RCC 7860 (cell line): ENCODE results near the gene FEM1A.
"Not testable (repeated sequence)": the region's sequence is repeated elsewhere in the genome, so short reads cannot be mapped to it uniquely, and the experiment has no call there.

Source experiments
- DNase-seq: peaks from one replicate; pipeline ENCODE4 v3.0.0-alpha.2; 2015; ENCODE audit warnings: low spot score
- FAIRE-seq: peaks from 2 replicates; lab custom pipeline; 2012; peaks lifted over from hg19 to GRCh38; lab: Jason Lieb, UNC

Gene FEM1A

GRCh38 chr19:4811328-4812131 is 20.0 kb downstream of the FEM1A start:
- DNase-seq, result peak; percentile 43
- no peak for FAIRE-seq

DNA sequence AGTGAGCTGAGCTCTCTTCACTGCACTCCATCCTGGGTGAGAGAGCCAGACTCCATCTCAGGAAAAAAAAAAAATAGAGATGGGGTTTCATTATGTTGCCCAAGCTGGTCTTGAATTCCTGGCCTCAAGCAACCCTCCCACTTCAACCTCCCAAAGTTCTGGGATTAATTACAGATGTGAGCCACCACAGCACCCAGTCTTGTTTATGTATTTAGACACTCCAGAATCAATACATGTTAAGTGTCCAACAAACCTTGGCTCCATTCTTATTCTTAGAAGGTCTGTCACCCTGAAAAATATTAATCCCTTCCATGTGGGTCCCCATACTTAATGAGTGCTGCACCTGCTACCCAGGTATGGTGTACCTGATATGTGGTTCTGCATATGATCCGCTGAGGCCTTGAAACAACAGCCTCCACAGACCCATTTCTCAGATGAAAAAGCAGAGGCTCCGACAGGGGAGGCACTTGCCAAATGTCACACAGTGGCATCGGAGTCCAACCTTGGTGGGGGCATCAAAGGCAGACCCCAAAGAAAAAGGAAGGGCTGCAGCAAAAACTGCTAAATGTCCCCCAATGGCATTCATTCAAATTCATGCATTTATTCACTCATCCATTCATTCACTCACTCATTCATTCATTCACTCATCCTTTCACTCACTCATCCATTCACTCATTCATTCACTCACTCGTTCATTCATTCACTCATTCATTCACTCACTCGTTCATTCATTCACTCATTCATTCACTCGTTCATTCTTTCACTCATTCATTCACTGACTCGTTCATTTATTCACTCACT is 23.3 kb downstream of the FEM1A start:
- DNase-seq (no peak), FAIRE-seq (no peak)

GRCh38 chr19:4815426-4816201 is 24.1 kb downstream of the FEM1A start:
- DNase-seq, result peak; percentile 30
- FAIRE-seq, result no peak

DNA sequence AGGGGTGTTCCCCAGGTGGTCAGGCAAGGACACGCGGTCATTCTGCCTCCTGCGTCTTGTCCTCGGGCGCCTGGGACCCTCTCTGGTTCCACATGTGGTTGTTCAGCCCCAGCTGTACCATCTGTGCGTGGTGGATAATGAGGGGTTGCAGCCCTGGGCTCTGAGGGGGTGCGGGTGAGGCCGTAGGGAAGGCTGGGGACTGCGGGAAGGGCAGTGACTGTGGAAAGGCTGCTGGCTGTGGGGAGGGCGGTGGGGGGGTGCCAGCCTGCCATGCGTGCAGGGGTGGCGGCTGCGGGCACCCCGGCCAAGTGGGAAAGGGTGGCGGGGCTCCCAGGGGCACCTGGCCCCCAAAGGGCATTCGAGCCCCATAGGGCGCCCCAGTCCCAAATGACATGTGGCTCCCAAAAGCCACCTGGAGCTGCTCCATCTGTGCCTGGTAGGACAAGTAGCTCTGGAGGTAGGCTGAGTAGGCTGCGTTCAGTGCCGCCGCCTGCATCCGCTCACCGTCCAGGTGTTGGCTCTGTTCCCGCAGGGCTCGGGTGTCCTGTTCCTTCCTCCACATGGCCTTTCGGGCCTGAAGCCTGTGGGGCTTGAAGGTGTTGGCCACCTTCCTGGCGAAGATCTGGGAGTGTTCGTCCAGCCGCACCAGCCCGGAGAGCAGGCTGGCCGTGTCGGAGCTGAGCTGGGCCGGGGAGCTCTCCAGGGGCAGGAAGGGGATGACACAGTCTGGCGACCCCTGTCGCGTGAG is 24.8 kb downstream of the FEM1A start:
- DNase-seq, result no peak
- FAIRE-seq, result no peak

GRCh38 chr19:4816950-4817278 is 25.4 kb downstream of the FEM1A start:
- FAIRE-seq (no peak), DNase-seq (no peak)

DNA sequence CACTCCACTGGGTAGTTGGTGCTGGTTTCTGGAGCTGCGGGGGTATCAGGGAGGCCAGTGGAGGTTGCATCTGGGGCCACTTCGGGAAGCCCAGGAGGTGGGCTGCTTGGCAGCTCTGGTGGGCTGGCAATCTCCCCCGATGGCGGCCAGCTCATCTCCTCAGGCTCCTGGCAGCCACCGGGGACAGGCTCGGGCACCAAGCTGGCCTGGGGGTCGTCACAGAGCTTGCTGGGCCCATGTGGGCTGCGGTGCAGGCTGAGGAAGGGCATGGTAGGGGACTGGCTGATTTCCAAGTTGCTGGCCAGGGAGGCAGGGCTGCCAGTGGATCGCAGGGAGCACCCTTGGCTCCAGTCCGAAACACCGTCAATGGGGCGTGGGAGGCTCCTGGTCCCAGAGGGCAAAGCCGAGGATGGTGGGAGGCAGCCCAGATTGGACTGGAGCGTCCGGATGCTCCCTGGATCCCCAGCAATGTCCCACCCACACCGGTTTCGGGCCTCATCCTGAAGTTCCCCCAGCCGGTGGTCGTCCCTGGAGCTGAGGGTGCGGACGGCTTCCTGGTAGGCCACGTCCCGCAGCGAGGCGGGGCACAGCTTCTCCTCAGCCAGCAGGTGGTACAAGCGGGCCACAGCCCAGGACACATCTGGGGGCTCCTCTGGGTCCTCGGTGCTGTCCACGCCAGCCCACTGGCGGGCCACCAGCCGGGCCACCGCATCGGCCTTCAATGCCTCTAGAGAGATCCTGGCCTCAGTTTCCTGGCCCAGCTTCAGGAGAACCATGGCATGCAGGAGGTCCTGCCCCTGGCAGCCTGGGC is 26.1 kb downstream of the FEM1A start:
- FAIRE-seq, result no peak
- no peak for DNase-seq

GRCh38 chr19:4821265-4821664 is 29.7 kb downstream of the FEM1A start:
- DNase-seq (no peak), FAIRE-seq (no peak)

DNA sequence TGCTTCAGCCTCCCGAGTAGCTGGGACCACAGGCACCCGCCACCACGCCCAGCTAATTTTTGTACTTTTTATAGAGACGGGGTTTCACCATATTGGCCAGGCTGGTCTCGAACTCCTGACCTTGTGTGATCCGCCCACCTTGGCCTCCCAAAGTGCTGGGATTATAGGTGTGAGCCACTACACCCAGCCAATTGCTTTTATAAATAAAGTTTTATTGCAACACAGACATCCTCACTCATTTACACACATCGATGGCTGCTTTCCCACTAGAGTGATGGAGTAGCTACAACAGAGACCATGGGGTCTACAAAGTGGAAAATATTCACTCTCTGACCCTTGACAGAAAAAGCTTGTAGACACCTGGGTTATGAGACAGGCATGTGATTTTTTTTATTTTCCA is 30.8 kb downstream of the FEM1A start:
- not testable (repeated sequence) for FAIRE-seq, DNase-seq

DNA sequence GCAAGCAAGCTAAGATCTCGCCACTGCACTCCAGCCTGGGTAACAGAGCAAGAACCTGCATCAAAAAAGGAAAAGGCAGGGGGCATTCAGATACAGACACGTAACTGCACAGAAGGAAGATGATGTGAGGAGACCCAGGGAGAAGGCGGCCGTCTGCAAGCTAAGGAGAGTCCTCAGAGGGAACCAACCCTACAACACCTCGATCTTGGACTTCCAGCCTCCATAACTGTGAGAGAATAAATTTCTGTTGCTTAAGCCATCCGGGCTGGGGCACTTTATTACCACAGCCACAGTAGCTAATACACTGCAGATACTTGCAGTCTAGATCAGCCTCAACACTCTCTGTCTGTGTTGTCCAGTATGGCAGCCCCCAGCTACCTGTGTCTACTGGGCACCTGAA is 32.0 kb downstream of the FEM1A start:
- DNase-seq (no peak), FAIRE-seq (no peak)

DNA sequence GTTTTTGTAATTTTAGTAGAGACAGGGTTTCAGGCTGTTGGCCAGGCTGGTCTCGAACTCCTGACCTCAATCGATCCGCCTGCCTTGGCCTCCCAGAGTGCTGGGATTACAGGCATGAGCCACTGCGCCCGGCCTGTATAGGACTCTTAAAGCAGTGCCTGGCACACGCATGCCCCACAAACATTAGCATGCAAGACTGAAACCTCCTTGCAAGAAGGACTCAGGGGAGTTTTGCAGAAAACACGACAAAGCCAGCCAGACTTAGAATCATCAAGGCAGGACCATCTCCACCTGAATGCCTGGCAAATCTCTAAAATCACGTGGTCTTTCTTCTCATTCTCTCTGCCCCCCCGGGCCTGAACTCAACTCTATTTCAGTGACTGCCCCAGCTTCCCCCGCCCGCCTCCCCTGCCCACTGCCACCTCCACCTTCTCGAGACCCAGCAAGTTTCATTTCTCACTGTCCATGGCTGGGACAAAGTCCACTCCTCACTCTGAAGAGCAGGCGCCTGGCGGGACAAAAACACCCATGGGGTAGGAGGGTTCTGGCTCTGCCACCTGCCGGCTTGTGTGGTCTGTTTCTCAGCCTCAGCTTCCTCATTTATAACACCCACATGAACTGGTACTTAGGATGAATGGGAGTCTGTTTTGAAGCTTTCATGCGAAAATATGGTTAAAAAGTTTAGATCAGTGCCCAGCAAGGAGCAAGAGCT is 37.6 kb downstream of the FEM1A start:
- DNase-seq (no peak), FAIRE-seq (no peak)

GRCh38 chr19:4830332-4830731 is 38.8 kb downstream of the FEM1A start:
- FAIRE-seq (no peak), DNase-seq (no peak)

GRCh38 chr19:4830768-4831265 is 39.3 kb downstream of the FEM1A start:
- FAIRE-seq, result no peak
- DNase-seq, result no peak

- DNase-seq, result peak; percentile 55
Observed at GRCh38 chr19:4831304-4831978, 39.9 kb downstream of the FEM1A start, which contains the start of gene TICAM1. Gene TICAM1 (minus strand): TSS chr19:4831712. CDS start chr19:4818377, 13,335 bp downstream.

DNA sequence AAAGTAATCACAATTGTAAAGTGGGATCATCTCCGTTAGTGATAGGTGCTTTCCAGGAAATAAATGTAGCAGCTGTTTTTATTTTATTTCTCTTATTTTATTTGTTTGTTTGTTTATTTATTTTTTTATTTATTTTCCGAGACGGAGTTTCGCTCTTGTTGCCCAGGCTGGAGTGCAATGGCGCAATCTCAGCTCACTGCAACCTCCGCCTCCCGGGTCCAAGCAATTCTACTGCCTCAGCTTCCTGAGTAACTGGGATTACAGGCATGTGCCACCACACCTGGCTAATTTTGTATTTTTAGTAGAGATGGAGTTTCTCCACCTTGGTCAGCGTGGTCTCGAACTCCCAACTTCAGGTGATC is 40.4 kb downstream of the FEM1A start:
- not testable (repeated sequence) for DNase-seq, FAIRE-seq

More at GRCh38 chr19:4831304-4831978, 39.9 kb downstream of the FEM1A start, which contains the start of gene TICAM1:
- FAIRE-seq, result no peak

DNA sequence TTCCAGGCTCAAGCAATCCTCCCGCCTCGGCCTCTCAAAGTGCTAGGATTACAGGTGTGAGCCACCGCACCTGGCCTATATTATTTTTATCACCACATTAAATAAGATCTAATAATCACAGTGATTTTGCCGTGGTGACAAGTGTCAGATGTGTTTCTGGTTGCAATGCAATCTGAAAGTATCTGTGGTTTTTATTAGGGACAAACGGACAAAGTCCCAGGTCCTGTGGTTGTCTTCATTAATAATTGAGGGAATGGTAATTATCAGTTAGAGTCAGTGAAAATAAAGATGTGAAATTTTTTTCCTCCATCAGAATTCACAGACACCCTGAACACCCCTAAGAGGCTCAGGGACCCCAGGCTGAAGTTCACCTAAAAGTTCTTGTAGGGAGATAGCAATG is 41.2 kb downstream of the FEM1A start:
- no peak for FAIRE-seq
- DNase-seq, result no peak

DNA sequence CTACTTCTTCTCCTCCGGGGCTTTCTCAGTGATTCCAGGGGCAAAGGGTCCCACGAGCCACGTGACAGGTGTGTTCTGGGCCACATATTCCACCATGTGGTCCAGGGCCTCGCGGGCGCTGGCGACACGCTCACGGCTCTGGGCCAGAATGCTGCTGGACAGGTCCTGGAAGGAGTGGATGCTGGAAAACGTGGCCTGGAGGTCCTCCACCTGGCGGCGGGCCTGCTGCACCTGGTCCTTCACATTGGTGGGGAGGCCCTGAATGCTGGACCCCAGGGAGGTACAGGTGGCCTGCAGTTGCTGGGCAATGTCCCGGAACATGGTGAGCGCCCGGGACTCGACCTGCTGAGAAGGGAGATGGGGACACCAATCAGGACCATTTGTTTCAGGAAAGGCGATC is 47.7 kb downstream of the FEM1A start:
- no peak for FAIRE-seq
- no peak for DNase-seq

- DNase-seq (no peak), FAIRE-seq (no peak)
Observed at GRCh38 chr19:4843647-4843965, 52.1 kb downstream of the FEM1A start.

- DNase-seq (peak; percentile 78), FAIRE-seq (peak; percentile 79)
Observed at GRCh38 chr19:4844348-4845179, 53.0 kb downstream of the FEM1A start.
